Activated CD8-positive, alpha-beta T cell treated with anti-CD3 and anti-CD28 coated beads for 36 hours (primary cell): ENCODE data around the gene IPO5. TPM values are rescaled to one million over a fixed set of nuclear protein-coding genes. Genes with fewer than 3 reads are reported as not detected.

Experiments
- ATAC-seq: fragments of 200-7000 bp; cut with Tn5 transposase; one replicate; pipeline ENCODE4 v1.10.0; 2021; ENCODE audit warnings: mild to moderate bottlenecking, moderate library complexity
- CTCF ChIA-PET: fragments of 350-600 bp; sonication (Branson Sonifier 250); formaldehyde crosslinking; loops from one replicate; lab custom pipeline; 2021; ENCODE audit warnings: antibody characterized with exemption; lab: Charles Lee
- POLR2A ChIA-PET: fragments of 350-600 bp; sonication (Branson Sonifier 250); formaldehyde crosslinking; loops from one replicate; lab custom pipeline; 2021; ENCODE audit warnings: antibody characterized with exemption; lab: Charles Lee
- DNase-seq: peaks from one replicate; pipeline ENCODE4 v3.0.0-alpha.2; 2020
- H3K27ac Mint-ChIP-seq: one replicate; pipeline ENCODE4 v1.8.0; 2021; ENCODE audit warnings: mild to moderate bottlenecking, mixed read lengths
- H3K27me3 Mint-ChIP-seq: one replicate; pipeline ENCODE4 v1.8.0; 2021; ENCODE audit warnings: mixed read lengths
- H3K36me3 Mint-ChIP-seq: one replicate; pipeline ENCODE4 v1.8.0; 2021; ENCODE audit warnings: low read depth, mixed read lengths
- H3K4me1 Mint-ChIP-seq: one replicate; pipeline ENCODE4 v1.8.0; 2021; ENCODE audit warnings: low read depth, mixed read lengths
- H3K4me3 Mint-ChIP-seq: one replicate; pipeline ENCODE4 v1.8.0; 2021; ENCODE audit warnings: mild to moderate bottlenecking, moderate library complexity, mixed read lengths
- H3K9me3 Mint-ChIP-seq: one replicate; pipeline ENCODE4 v1.8.0; 2021; ENCODE audit warnings: mixed read lengths
- CTCF ChIP-seq: fragments of 200-600 bp; IDR thresholded peaks from one replicate; pipeline ENCODE4 v1.8.0; 2022; ENCODE audit warnings: antibody characterized with exemption, mild to moderate bottlenecking
- intact Hi-C: fragments of 100-400 bp; cut with micrococcal nuclease; formaldehyde crosslinking; loops from one replicate; pipeline ENCODE4 v1.10.0; 2022
- total RNA-seq, 2 experiments: library from RNA; stranded (reverse); gene quantifications; one replicate each; pipeline ENCODE4 v1.2.3, GENCODE V29; 2021

The IPO5 gene
- total RNA-seq, 2 experiments from 2014 or later, result 242 to 250 TPM

DNA sequence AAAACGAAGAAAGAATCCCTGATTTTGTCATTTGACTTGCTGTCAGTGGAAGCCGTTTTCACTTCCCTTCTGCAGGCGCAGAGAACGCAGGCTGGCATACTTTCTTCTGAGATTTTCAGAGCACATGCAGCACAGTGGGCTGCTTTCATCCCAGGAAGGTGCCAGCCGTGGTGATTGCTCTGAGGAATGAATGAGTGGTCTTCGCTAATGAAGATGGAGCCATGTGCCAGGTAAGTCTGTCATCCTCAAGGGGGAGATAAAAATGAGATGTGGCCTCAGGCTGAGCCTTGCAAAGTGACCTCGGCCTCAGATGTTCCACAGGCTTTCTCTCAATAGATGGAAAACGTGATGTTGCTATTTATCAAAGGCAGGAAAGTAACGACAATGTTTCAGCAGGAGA is 94.8 kb downstream of the IPO5 start:
- intact Hi-C loops, result no loop called here
- Mint-ChIP-seq H3K4me1 (no peaks in the 10 kb centered on the region), H3K36me3 (no peaks in the 10 kb centered on the region), H3K4me3 (no peak overlapping the region), H3K9me3 (peaks cover 4% of the 10 kb centered on the region), H3K27me3 (peaks cover 7% of the 10 kb centered on the region), H3K27ac (no peak overlapping the region)
- CTCF ChIA-PET, result no interaction called here
- DNase-seq, result no peak
- TF ChIP-seq CTCF, result no peak
- POLR2A ChIA-PET, result no interaction called here
- ATAC-seq, result no peak

DNA sequence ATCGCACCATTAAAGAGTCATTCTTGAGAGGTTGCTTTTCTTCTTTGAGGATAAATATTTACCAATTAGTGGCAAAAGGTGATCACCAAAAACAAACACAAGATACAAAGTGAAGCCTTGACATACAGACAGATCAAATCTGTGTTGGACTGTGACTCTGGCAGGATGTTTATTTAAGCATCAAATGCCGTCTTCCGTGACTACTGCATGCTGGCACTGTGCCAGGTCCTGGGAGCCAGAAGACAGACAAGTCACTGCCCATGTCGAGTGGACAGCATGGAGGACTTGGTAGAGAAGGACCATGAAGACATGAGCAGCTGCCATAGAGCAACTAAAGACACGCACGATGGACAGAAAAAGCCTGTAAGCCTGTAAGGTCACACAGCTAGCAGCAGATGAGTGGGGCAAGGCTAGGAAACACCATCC is 96.6 kb downstream of the IPO5 start:
- TF ChIP-seq CTCF, result no peak
- no peak overlapping the region for H3K4me3 Mint-ChIP-seq
- peaks cover 4% of the 10 kb centered on the region for H3K9me3 Mint-ChIP-seq
- DNase-seq, result no peak
- intact Hi-C loops, result no loop called here
- peaks cover 5% of the 10 kb centered on the region for H3K27me3 Mint-ChIP-seq
- no peak for ATAC-seq
- no peaks in the 10 kb centered on the region for H3K36me3 Mint-ChIP-seq
- no peaks in the 10 kb centered on the region for H3K4me1 Mint-ChIP-seq
- H3K27ac Mint-ChIP-seq, result no peak overlapping the region
- POLR2A ChIA-PET, result no interaction called here
- CTCF ChIA-PET, result no interaction called here

- CTCF ChIA-PET, result no interaction called here
These were observed 98.9 kb downstream of the IPO5 start for GRCh38 chr13:98052412-98052811.

GRCh38 chr13:98054301-98054700 is 100.8 kb downstream of the IPO5 start:
- Mint-ChIP-seq H3K4me3 (no peak overlapping the region), H3K27me3 (peaks cover 14% of the 10 kb centered on the region), H3K36me3 (no peaks in the 10 kb centered on the region), H3K27ac (no peak overlapping the region), H3K4me1 (no peaks in the 10 kb centered on the region), H3K9me3 (peaks cover 4% of the 10 kb centered on the region)
- ATAC-seq, result no peak
- intact Hi-C loops, result no loop called here
- DNase-seq, result no peak
- ChIA-PET CTCF (no interaction called here), POLR2A (no interaction called here)
- no peak for TF ChIP-seq CTCF

More at GRCh38 chr13:98052412-98052811, 98.9 kb downstream of the IPO5 start:
- peaks cover 4% of the 10 kb centered on the region for H3K9me3 Mint-ChIP-seq
- no peaks in the 10 kb centered on the region for H3K4me1 Mint-ChIP-seq
- H3K4me3 Mint-ChIP-seq, result no peak overlapping the region
- H3K36me3 Mint-ChIP-seq, result no peaks in the 10 kb centered on the region
- POLR2A ChIA-PET, result no interaction called here
- H3K27me3 Mint-ChIP-seq, result peaks cover 14% of the 10 kb centered on the region
- TF ChIP-seq CTCF, result no peak
- DNase-seq, result no peak
- intact Hi-C loops, result no loop called here
- no peak for ATAC-seq
- H3K27ac Mint-ChIP-seq, result no peak overlapping the region

DNA sequence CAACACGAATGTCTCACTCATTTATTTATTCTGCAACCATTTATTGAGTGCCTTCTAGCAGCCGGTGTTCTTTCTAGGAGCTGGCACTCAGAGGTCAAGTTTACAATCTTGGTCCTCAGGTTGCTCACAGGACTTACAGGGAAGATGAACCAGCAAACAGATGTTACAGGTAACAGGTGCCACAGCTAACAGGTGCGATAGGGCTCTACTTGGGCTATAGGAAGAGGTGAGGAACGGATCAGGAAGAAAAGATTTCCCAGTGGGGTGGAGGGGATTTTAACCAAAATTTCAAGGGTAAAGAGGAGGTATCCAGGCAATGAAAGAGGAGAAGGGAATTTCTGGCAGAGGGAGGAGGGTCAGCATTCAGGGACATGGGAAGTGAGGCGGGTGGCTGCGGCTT is 102.1 kb downstream of the IPO5 start:
- ATAC-seq, result no peak
- Mint-ChIP-seq H3K9me3 (peaks cover 4% of the 10 kb centered on the region), H3K4me3 (no peak overlapping the region), H3K36me3 (no peaks in the 10 kb centered on the region), H3K27ac (no peak overlapping the region), H3K4me1 (no peaks in the 10 kb centered on the region), H3K27me3 (peaks cover 14% of the 10 kb centered on the region)
- intact Hi-C loops, result no loop called here
- TF ChIP-seq CTCF, result no peak
- ChIA-PET POLR2A (no interaction called here), CTCF (no interaction called here)
- no peak for DNase-seq
